NCI-H1105 (cell line): Measurements from ENCODE around the gene MBD3.

ENCODE experiments used
- DNase-seq: peaks from one replicate; lab custom pipeline; 2025; lab: John Stamatoyannopoulos, UW

Gene MBD3

DNA sequence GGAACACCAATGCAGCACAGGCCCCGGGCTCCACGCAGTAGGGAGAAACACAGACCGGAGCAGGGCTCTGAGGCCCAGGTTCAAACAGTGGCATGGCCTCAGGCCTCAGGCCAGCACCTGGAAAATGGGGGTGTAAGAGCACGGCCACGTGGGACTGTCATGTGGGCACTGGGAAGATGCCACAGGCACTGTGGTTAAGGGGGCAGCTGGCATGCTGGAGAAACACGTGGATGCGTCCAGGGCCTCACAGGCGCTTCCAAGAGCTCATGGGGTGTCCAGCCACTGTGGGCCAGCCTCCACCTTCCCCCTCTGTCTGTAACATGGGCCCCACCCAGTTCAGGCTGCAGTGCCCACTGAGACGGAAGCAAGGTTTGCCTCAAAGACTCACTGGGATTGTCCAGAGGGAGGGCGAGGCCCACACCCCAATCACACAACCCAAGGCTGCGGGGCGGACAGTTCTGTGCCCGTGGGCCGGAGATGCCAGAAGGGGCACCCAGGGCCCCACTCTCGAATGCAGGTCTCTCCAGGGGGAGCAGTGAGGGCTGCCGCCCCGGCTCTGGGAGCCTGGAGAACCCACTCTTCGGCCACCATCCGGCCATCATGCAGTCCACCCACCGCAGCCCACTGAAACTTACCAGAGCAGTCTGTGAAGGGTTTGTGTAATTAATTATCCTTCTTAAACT, 6.3 kb upstream of the MBD3 start:
- no peak for DNase-seq

- DNase-seq, result no peak
Measured at GRCh38 chr19:1593501-1593772, 772 bp upstream of the MBD3 start.

DNA sequence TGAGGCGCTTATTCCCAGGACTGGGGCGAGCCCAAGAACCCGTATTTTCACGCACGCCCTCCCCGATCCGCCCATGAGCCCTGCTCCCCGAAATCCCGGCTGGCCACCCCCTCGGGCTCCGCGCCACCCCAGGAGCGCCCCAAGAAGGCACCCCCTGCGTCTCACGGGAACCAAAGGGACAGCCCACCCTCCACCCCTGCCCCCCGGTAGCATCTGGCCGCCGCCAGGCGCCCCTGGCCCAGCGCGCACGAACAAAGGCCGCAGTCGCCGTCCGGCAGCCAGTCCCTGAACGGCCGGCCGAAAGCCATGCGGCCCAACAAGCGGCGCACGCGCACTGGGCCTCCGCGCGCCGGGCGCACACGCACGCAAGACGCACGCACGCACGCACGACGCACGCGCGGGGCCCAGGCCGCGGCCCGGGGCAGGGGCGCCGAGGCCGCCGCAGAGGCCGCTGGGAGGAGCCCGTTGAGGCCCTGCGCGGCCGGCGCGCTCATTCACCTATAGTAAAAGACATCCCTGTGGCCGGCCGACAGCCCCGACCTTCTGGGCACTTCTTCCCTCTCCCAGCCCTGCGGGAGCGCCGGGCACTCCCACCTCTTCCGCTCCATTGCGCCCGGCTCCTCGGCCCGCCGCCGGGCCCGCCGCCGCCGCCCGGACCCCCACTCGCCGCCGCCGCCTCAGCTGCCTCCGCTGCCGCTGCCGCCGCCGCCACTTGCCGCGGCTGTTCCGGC, 476 bp downstream of the MBD3 start:
- DNase-seq, result peak; percentile 75

DNA sequence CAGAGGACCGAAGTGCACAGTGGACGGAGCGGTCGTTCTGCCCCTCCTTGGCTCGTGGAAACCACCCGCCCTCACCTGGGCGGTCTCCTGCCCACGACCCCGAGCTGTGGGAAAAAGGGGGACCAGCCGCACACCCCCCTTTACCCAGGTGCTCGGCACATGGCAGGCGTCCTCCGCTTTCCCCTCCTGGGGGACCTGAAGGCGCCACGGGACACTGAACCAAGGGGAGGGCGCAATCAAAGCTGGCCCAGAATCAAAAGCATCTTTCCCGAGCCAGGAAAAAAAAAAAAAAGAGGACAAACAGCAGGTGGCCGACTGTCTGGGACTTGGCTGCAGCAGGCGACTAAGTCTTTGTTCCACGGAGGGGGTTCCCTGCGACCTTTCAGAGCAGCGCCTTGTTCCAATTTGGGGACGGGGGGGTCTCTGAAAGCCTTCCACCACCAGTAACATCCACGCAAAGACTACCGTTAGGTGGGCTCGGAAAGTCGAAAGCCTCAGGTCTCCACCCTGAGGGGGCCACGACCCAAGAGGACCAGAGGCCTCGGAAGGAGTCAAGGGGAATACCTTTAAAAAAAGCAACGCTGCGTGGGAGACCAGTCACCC, 1.1 kb downstream of the MBD3 start:
- peak; percentile 51 for DNase-seq

GRCh38 chr19:1590641-1591397, 1.8 kb downstream of the MBD3 start:
- no peak for DNase-seq

GRCh38 chr19:1587872-1588271, 4.8 kb downstream of the MBD3 start:
- no peak for DNase-seq

DNA sequence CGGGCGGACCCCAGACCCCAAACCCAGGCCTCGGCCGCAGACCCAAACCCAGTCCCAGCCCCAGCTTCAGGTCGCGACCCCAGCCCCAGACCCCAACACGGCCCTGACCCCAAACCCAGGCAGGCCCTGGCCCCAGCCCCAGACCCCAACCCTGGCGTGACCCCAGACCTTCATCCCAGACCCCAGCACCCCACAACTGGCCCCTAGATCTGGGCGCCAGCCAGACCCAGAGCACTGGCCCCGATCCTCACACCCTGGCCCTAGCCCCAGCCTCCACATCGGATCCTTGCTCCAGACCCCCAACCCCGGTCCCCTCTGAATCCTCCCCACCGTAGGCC, 7.5 kb downstream of the MBD3 start:
- no peak for DNase-seq

DNA sequence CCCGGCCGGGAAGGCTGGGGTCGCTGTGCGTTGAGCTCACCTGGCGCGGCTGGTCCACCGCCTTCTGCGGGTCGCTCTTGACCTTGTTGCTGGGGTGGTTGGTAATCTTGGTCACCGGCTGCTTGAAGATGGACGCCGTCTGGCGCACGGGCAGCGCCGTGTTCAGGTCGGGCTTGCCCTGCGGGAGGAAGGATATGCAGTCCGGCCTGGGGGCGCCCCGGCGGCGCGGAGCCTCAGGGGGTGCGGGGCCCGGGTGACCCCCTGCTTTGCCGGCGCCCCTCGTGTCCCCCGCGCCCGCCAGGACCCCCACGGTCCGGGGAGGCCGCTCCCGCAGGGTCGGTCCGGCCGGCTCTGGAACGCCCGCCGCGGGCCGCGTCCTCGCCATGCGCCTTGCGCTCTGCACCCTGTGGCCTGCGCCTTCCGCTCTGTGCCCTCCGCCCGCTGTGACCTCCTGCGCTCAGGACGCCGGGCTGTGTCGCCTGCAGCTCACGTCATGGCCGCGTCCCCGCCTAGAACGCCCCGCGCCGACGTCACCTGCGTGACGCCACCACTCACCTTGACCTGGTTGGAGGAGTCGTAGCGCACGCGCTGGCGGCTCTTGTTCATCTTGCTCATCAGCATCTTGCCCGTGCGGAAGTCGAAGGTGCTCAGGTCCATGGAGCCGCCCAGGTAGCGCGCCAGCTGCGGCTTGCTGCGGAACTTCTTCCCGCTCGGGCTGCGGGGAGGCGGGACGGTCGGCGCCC, 8.0 kb downstream of the MBD3 start:
- DNase-seq, result no peak

DNA sequence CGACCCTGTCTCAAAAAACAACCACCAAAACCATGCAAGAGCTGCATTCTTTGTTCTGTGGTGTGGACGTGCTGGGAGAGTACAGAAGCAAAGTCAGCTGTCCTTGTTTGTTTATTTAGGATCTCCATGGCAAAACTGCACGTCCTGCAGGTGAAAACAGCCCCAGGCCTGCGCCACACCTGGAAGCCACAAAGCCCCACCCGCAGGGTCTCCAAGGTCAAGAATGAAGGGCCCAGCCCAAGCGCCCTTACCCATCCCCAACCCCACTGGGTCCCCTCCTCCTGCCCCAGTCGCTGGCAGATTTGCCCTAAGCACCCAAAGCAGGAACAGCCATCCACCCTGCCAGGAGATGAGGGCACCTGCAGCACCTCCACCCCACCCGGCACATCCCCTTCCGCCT, 10.5 kb downstream of the MBD3 start:
- no peak for DNase-seq

DNA sequence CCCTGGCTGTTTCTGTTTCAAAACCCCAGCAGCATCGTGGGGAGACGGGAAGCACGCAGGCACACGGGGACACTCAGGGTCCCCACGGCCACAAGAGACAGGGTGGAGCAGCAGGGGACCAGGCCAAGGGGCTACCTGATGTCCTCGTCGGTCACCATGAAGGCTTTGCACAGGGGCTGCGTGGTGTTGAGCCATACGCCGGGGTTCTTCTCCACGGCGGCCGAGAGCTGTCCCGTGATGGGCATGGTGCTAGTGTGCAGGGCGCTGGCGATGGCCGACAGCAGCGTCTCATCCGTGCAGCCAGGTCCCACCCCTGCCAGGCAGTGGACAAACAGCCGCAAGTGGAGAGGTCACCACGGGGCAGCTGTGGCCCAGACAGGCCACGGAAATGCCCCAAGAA, 11.7 kb downstream of the MBD3 start:
- DNase-seq, result no peak

DNA sequence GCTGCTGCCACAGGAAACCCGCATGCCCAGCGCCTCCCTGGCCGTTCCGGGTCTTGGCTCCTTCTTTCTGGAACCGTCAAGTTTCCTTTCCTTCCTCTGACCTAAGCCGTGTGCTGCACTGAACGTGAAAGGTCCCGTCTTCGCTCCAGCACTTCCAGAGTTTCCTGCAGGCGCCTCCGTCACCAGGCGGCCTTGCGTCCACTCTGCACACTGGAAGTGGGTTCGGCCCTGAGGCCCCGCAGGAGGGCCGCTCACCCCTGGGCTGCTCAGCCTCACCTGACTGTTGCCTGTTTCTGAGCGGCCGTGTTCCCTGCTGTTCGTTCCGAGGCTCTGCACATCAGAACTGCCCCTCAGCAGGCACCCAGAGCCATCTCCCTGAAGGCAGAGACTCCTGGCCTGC, 12.3 kb downstream of the MBD3 start:
- DNase-seq, result no peak

DNA sequence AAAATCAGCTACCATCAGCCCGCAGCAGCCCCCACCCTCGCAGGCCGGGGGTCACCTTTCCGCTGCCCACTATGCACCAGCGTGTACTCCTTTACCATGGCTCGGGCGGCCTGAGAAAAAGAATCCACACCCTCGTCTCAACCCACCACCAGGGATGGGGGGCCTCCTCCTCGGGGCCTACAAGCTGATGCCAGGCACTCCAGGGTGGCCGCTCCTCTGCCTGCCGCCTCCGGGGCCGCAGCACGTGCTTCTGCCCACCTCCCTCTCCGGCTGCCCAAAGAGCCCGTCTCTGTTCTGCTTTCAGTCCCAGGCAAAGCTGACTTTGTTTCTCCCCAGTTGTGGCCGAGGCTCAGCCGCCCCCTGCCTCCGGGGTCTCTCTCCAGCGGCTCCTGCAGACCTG, 13.4 kb downstream of the MBD3 start:
- no peak for DNase-seq

- peak; percentile 63 for DNase-seq
Measured at GRCh38 chr19:1577929-1578618, 14.6 kb downstream of the MBD3 start.

GRCh38 chr19:1577090-1577928, 15.4 kb downstream of the MBD3 start:
- DNase-seq, result peak; percentile 93

DNA sequence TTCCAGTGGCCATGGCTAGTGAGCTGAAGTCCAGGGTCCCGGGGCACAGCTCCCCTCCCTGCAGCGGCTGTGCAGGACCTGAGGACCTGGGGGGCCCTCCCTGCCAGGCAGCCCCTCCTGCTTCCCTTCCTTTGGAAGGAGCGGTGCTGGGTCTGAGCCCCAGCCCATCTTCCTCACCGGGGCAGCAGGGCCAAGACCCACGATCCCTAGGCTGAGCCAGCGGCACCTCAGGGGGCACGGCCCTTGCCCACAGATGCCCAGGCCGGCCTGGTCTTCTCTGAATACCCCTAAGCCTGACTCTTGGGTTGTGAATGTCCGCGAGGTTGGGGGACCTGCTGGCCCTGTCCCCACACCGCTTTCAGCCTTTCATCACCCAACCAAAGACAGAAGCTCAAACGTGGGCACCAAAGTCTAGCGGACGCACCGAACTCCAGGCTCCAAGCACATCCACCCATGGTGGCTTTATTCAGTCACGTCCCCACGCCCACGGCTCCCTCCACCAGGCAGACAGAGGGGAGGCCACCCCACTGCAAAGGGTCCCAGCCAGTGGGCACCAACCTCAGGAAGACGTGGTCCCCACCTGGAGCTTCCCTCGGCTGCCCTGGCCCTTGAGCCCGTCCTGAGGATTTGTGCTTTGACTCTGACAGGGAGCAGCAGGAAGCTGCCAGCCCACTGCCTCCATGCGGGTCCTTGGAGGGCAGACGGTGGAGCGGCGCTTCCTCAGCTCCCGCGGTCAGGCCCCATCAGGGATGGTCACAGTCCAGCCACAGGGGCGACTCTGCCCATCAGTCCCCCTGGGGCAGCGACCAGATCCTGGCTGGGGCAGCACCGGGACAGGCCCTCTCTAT, 16.2 kb downstream of the MBD3 start:
- DNase-seq, result no peak

DNA sequence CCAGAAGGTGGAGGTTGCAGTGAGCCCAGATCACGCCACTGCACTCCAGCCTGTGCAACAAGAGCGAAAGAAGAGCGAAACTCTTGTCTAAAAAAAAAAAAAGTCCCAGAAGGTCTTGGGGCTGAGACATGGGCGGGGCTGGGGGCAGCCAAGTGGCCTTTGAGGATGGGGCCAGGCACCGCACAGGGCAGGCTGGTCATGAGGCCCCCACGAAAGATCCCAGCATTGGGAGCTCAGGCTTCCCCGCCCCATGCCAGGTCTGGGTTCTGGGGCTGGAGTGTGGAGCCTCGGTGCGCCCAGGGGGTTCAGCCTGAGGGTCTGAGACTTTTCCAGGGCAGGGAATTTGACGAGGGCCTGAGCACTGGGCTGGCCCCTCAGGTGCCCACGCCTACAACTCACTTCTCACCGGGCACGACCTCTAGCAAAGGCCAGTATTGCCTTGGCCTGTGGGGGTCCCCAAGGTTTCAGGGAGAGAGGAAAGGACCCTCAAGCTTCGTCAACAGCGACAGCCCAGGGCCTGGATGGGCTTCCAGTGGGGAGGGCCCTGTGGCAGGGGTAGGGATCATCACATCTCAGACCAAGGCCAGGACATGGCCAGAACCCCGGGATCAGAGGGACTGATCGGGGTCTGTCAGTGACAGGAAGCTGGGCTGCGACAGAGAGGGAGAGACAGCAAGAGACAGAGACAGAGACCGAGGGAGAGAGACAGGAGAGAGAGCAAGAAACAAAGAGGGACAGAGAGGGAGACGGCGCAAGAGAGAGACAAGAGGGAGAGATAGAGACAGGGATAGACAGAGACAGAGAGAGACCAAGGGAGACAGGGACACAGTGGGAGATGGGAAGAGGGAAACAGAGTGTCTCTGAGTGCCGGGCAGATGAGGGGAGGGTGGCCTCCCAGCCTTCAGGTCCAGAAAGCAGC, 17.1 kb downstream of the MBD3 start:
- no peak for DNase-seq

GRCh38 chr19:1574354-1575136, 18.1 kb downstream of the MBD3 start:
- DNase-seq, result no peak

GRCh38 chr19:1572795-1573194, 19.9 kb downstream of the MBD3 start:
- no peak for DNase-seq
